HK-2 (cell line): ENCODE results near the gene HECTD1.
"Not testable (repeated sequence)": the region's sequence is repeated elsewhere in the genome, so short reads cannot be mapped to it uniquely, and the experiment has no call there.

Source experiments
- DNase-seq: peaks from one replicate; pipeline ENCODE4 v3.0.0-alpha.2; 2018; ENCODE audit not compliant: unreplicated experiment

Gene HECTD1

GRCh38 chr14:31194661-31195060 is 12.9 kb downstream of the HECTD1 start:
- no peak for DNase-seq

GRCh38 chr14:31194095-31194494 is 13.5 kb downstream of the HECTD1 start:
- no peak for DNase-seq

GRCh38 chr14:31192544-31192943 is 15.0 kb downstream of the HECTD1 start:
- DNase-seq = not testable (repeated sequence)

GRCh38 chr14:31190717-31191263 is 16.8 kb downstream of the HECTD1 start:
- DNase-seq = no peak

- DNase-seq = no peak
Measured at GRCh38 chr14:31190219-31190603, 17.4 kb downstream of the HECTD1 start.

GRCh38 chr14:31189346-31190218 is 18.0 kb downstream of the HECTD1 start:
- no peak for DNase-seq

GRCh38 chr14:31188744-31189143 is 18.8 kb downstream of the HECTD1 start:
- DNase-seq = no peak

- DNase-seq = not testable (repeated sequence)
Measured at GRCh38 chr14:31182016-31182415, 25.6 kb downstream of the HECTD1 start.

- DNase-seq = no peak
Measured at GRCh38 chr14:31181271-31181670, 26.3 kb downstream of the HECTD1 start.

- no peak for DNase-seq
Measured at GRCh38 chr14:31180299-31181051, 27.1 kb downstream of the HECTD1 start.

GRCh38 chr14:31174433-31174832 is 33.2 kb downstream of the HECTD1 start:
- DNase-seq = no peak

GRCh38 chr14:31173120-31173837 is 34.3 kb downstream of the HECTD1 start:
- no peak for DNase-seq

GRCh38 chr14:31172084-31172483 is 35.5 kb downstream of the HECTD1 start:
- no peak for DNase-seq

- DNase-seq = no peak
Measured at GRCh38 chr14:31170411-31170810, 37.2 kb downstream of the HECTD1 start.

- no peak for DNase-seq
Measured at GRCh38 chr14:31169877-31170276, 37.7 kb downstream of the HECTD1 start.

- no peak for DNase-seq
Measured at GRCh38 chr14:31167032-31167431, 40.6 kb downstream of the HECTD1 start.

GRCh38 chr14:31166271-31166561 is 41.4 kb downstream of the HECTD1 start:
- DNase-seq = no peak

GRCh38 chr14:31164115-31164514 is 43.5 kb downstream of the HECTD1 start:
- no peak for DNase-seq

GRCh38 chr14:31162910-31163649 is 44.5 kb downstream of the HECTD1 start:
- no peak for DNase-seq

- DNase-seq = no peak
Measured at GRCh38 chr14:31161274-31161673, 46.3 kb downstream of the HECTD1 start.

GRCh38 chr14:31159682-31160296 is 47.8 kb downstream of the HECTD1 start:
- DNase-seq = no peak
